ENCODE measurements around the gene ZNF443. TPM values are rescaled to one million over a fixed set of nuclear protein-coding genes. Genes with fewer than 3 reads are reported as not detected.

The ZNF443 gene
- total and polyA plus RNA-seq, 9 of the 15 experiments (the other 6 are each of a cell fraction or from before 2014, with no cell fraction given) = 1.5 to 4.9 (median 2.8) TPM

DNA sequence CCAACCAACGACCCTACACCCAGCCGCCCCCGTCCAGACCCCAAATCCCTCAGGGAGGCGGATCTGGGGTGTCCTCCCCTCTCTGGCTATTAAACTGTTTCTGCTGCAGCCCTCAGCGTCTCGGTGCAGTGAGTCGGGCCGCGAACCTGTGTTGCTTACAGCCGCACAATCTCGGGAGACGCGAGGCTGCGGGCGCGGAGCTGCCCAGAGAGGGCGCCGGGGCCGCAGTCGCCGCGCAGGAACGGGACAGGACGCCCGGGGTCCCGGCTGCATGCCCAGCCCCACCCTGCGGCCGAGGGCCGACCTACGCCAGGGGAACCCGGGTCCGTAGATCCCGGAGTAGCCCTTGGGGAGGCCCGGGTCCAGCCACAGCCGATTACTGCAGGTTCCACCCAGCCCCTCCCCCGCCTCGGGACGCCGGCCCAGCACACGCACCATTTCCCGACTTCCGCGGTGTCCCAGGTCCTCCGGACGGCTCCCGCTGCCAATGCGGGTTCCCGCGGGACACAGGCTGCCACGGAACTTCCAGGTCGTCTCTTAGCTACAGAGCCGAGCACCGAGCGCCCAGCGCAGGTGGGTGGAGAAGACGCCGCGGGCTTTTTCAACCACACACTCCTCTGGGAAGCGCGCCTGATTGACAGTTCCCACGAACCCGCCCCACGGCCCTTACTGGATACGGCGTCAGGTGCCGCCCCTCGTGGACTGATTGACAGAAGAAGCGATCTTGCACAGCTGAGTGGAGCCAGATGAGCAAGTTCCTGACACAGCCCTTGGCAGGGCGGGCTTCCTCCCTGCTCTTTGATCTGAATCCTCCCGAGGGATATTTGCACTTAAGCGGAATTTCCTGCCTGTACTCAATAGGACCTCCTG lies 40.0 kb downstream of the ZNF443 start, which contains the start of gene ZNF799 (continued):
- TF ChIP-seq, protein P1, sequence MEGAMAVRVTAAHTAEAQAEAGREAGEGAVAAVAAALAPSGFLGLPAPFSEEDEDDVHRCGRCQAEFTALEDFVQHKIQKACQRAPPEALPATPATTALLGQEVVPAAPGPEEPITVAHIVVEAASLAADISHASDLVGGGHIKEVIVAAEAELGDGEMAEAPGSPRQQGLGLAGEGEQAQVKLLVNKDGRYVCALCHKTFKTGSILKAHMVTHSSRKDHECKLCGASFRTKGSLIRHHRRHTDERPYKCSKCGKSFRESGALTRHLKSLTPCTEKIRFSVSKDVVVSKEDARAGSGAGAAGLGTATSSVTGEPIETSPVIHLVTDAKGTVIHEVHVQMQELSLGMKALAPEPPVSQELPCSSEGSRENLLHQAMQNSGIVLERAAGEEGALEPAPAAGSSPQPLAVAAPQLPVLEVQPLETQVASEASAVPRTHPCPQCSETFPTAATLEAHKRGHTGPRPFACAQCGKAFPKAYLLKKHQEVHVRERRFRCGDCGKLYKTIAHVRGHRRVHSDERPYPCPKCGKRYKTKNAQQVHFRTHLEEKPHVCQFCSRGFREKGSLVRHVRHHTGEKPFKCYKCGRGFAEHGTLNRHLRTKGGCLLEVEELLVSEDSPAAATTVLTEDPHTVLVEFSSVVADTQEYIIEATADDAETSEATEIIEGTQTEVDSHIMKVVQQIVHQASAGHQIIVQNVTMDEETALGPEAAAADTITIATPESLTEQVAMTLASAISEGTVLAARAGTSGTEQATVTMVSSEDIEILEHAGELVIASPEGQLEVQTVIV (CRISPR knock-in tag; IDR thresholded peaks at IDR 0.05; ENCODE audit: borderline replicate concordance) = no peak
- TF ChIP-seq, protein P2, sequence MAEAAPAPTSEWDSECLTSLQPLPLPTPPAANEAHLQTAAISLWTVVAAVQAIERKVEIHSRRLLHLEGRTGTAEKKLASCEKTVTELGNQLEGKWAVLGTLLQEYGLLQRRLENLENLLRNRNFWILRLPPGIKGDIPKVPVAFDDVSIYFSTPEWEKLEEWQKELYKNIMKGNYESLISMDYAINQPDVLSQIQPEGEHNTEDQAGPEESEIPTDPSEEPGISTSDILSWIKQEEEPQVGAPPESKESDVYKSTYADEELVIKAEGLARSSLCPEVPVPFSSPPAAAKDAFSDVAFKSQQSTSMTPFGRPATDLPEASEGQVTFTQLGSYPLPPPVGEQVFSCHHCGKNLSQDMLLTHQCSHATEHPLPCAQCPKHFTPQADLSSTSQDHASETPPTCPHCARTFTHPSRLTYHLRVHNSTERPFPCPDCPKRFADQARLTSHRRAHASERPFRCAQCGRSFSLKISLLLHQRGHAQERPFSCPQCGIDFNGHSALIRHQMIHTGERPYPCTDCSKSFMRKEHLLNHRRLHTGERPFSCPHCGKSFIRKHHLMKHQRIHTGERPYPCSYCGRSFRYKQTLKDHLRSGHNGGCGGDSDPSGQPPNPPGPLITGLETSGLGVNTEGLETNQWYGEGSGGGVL (CRISPR knock-in tag; IDR thresholded peaks at IDR 0.05) = no peak
- TF ChIP-seq, protein P3, sequence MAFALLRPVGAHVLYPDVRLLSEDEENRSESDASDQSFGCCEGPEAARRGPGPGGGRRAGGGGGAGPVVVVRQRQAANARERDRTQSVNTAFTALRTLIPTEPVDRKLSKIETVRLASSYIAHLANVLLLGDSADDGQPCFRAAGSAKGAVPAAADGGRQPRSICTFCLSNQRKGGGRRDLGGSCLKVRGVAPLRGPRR (CRISPR knock-in tag; IDR thresholded peaks at IDR 0.05) = no peak
- TF ChIP-seq TFAM (CRISPR knock-in tag; conservative IDR thresholded peaks at IDR 0.05) = no peak
- TF ChIP-seq, protein P4, sequence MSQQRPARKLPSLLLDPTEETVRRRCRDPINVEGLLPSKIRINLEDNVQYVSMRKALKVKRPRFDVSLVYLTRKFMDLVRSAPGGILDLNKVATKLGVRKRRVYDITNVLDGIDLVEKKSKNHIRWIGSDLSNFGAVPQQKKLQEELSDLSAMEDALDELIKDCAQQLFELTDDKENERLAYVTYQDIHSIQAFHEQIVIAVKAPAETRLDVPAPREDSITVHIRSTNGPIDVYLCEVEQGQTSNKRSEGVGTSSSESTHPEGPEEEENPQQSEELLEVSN (IDR thresholded peaks at IDR 0.05; ENCODE audit: borderline replicate concordance in 1 of 2, extremely low read depth in 1 of 2, insufficient read depth in 1 of 2, insufficient read length in 1 of 2, low read depth in 1 of 2, low read length in 1 of 2, poor library complexity in 1 of 2, severe bottlenecking in 1 of 2) = peak; percentile 35 to 69
- TF ChIP-seq GABPB1 (CRISPR knock-in tag; IDR thresholded peaks at IDR 0.05) = peak; percentile 81
- TF ChIP-seq NBN (IDR thresholded peaks at IDR 0.05; ENCODE audit: low read depth) = no peak
- TF ChIP-seq ZFP36 (IDR thresholded peaks at IDR 0.05; ENCODE audit: low read depth, low read length, partially characterized antibody) = no peak
- TF ChIP-seq, protein P5, sequence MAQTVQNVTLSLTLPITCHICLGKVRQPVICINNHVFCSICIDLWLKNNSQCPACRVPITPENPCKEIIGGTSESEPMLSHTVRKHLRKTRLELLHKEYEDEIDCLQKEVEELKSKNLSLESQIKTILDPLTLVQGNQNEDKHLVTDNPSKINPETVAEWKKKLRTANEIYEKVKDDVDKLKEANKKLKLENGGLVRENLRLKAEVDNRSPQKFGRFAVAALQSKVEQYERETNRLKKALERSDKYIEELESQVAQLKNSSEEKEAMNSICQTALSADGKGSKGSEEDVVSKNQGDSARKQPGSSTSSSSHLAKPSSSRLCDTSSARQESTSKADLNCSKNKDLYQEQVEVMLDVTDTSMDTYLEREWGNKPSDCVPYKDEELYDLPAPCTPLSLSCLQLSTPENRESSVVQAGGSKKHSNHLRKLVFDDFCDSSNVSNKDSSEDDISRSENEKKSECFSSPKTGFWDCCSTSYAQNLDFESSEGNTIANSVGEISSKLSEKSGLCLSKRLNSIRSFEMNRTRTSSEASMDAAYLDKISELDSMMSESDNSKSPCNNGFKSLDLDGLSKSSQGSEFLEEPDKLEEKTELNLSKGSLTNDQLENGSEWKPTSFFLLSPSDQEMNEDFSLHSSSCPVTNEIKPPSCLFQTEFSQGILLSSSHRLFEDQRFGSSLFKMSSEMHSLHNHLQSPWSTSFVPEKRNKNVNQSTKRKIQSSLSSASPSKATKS (CRISPR knock-in tag; IDR thresholded peaks at IDR 0.05) = no peak
- TF ChIP-seq THAP7 (CRISPR knock-in tag; IDR thresholded peaks at IDR 0.05) = no peak
- no peak for TF ChIP-seq ZNF583 (CRISPR knock-in tag; IDR thresholded peaks at IDR 0.05)
- no peak for TF ChIP-seq ZNF134 (CRISPR knock-in tag; conservative IDR thresholded peaks at IDR 0.05)
- TF ChIP-seq RHOXF2B (CRISPR knock-in tag; conservative IDR thresholded peaks at IDR 0.05) = no peak
- TF ChIP-seq, protein P6, sequence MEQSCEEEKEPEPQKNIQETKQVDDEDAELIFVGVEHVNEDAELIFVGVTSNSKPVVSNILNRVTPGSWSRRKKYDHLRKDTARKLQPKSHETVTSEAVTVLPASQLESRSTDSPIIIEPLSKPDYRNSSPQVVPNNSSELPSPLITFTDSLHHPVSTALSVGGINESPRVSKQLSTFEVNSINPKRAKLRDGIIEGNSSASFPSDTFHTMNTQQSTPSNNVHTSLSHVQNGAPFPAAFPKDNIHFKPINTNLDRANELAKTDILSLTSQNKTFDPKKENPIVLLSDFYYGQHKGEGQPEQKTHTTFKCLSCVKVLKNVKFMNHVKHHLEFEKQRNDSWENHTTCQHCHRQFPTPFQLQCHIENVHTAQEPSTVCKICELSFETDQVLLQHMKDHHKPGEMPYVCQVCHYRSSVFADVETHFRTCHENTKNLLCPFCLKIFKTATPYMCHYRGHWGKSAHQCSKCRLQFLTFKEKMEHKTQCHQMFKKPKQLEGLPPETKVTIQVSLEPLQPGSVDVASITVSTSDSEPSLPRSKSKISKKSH (CRISPR knock-in tag; IDR thresholded peaks at IDR 0.05) = no peak
- TF ChIP-seq ETS2 (tag; IDR thresholded peaks at IDR 0.05; ENCODE audit: borderline replicate concordance, poor library complexity, severe bottlenecking) = no peak

Measured in K562 (cell line).